ENCODE results near the gene ZDHHC11.
A peak's percentile ranks its signal among the peaks of the same experiment; 100 is the strongest.
"Not testable (repeated sequence)": the region's sequence is repeated elsewhere in the genome, so short reads cannot be mapped to it uniquely, and the experiment has no call there.

The ZDHHC11 gene

DNA sequence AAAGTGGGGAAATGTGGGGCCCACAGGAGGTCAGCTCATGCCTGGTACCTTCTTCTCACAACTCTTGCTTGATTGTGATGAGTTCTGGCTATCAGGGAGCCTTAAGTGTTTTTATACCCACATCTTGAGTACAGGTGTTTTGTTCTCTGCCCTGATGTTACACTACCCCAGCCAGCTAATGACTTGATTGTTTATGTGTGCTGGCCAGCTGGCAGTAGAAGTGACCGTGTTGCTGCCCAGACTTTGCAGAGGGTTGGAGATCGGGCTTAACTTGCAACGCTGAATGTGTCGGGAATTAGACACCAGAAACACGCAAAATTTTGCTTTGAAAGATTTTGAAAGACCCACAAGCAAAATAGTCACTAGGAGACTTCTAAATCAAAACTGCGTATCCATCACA, 49.3 kb downstream of the ZDHHC11 start:
- WGBS, 2 experiments, result 95 to 98% methylated on average over 6 of the region's 6 CpGs
- Histone ChIP-seq H3K36me3 (ENCODE audit: control insufficient read depth, insufficient read depth, low read length) (no peaks in the 10 kb centered on the region), H3K27me3 (ENCODE audit: control insufficient read depth, insufficient read depth, low read length, poor library complexity, severe bottlenecking) (no peaks in the 10 kb centered on the region), H3K27ac (ENCODE audit: insufficient read depth, low read depth, low read length, poor library complexity, severe bottlenecking) (no peak overlapping the region), H3K9me3 (ENCODE audit: control insufficient read depth, low read length) (no peaks in the 10 kb centered on the region), H3K4me1 (ENCODE audit: control insufficient read depth, insufficient read depth, low read length) (no peaks in the 10 kb centered on the region), H3K4me3 (ENCODE audit: insufficient read depth, low read depth, low read length) (no peak overlapping the region)

DNA sequence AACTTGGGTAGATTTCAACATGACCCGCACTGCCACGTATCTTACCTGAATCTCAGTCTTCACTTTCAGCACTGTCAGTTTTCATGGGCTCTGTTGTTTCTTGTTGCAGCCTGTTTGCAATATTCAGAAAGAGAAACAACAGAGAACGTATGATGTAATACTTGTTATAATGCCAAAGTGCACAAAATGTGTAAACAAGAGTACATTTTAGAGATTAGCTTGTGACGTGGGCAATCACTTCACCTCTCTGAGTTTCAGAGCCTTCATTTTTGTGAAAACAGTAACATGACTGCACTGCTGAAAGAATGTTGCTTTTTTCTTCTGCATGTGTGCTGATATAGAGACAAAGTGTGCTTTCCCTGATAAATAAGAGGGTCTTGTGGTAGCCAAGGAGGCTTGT, 49.7 kb downstream of the ZDHHC11 start:
- not testable (repeated sequence) for H3K4me1 ChIP-seq (ENCODE audit: control insufficient read depth, insufficient read depth, low read length); H3K36me3 ChIP-seq (ENCODE audit: control insufficient read depth, insufficient read depth, low read length); H3K27me3 ChIP-seq (ENCODE audit: control insufficient read depth, insufficient read depth, low read length, poor library complexity, severe bottlenecking); H3K4me3 ChIP-seq (ENCODE audit: insufficient read depth, low read depth, low read length); H3K27ac ChIP-seq (ENCODE audit: insufficient read depth, low read depth, low read length, poor library complexity, severe bottlenecking); H3K9me3 ChIP-seq (ENCODE audit: control insufficient read depth, low read length)
- WGBS, 2 experiments, result 84 to 96% methylated on average over 4 of the region's 4 CpGs

DNA sequence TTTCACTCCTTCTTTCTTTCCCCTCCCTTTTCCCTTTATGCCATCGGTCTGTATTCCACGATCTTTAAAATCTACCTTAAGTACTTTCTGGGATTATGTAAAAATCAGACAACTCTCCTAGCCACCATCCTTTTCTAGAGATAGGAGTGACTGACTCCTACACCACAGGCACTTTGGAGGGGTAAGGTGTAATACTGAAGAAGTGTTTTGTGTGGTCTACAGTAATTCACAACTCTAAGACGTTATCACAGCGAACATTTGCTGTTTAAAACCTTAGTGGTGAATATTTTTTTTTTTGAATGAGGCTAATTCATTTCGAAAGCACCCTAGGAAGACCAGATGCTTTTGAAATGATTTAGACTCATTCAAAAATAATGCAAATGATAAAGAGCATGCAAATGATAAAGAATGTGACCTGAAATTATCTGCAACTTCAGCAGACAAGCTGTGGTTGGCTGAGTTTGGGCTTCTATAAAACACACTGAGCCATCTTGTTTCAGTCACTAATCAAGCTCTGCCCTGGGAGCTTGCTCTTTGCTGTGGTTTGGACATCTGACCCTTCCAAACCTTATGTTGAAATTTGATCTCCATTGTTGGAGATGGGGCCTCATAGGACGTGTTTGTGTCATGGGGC, 52.2 kb downstream of the ZDHHC11 start:
- WGBS, 2 experiments, result 77 to 100% methylated on average over 1 to 4 of the region's 6 CpGs
- not testable (repeated sequence) for H3K4me1 ChIP-seq (ENCODE audit: control insufficient read depth, insufficient read depth, low read length)

GRCh38 chr5:797986-798385, 52.8 kb downstream of the ZDHHC11 start:
- not testable (repeated sequence) for H3K4me3 ChIP-seq (ENCODE audit: insufficient read depth, low read depth, low read length); H3K36me3 ChIP-seq (ENCODE audit: control insufficient read depth, insufficient read depth, low read length); H3K27ac ChIP-seq (ENCODE audit: insufficient read depth, low read depth, low read length, poor library complexity, severe bottlenecking); H3K4me1 ChIP-seq (ENCODE audit: control insufficient read depth, insufficient read depth, low read length); H3K27me3 ChIP-seq (ENCODE audit: control insufficient read depth, insufficient read depth, low read length, poor library complexity, severe bottlenecking); H3K9me3 ChIP-seq (ENCODE audit: control insufficient read depth, low read length)
- 72 to 76% methylated on average over 2 to 3 of the region's 4 CpGs for WGBS, 2 experiments

More for the DNA sequence above, 52.2 kb downstream of the ZDHHC11 start:
- not testable (repeated sequence) for H3K27me3 ChIP-seq (ENCODE audit: control insufficient read depth, insufficient read depth, low read length, poor library complexity, severe bottlenecking); H3K4me3 ChIP-seq (ENCODE audit: insufficient read depth, low read depth, low read length); H3K36me3 ChIP-seq (ENCODE audit: control insufficient read depth, insufficient read depth, low read length); H3K9me3 ChIP-seq (ENCODE audit: control insufficient read depth, low read length); H3K27ac ChIP-seq (ENCODE audit: insufficient read depth, low read depth, low read length, poor library complexity, severe bottlenecking)

GRCh38 chr5:795873-796272, 54.9 kb downstream of the ZDHHC11 start:
- not testable (repeated sequence) for H3K27ac ChIP-seq (ENCODE audit: insufficient read depth, low read depth, low read length, poor library complexity, severe bottlenecking); H3K27me3 ChIP-seq (ENCODE audit: control insufficient read depth, insufficient read depth, low read length, poor library complexity, severe bottlenecking); H3K9me3 ChIP-seq (ENCODE audit: control insufficient read depth, low read length); H3K36me3 ChIP-seq (ENCODE audit: control insufficient read depth, insufficient read depth, low read length); H3K4me1 ChIP-seq (ENCODE audit: control insufficient read depth, insufficient read depth, low read length); H3K4me3 ChIP-seq (ENCODE audit: insufficient read depth, low read depth, low read length)
- no CpG with 5 or more reads among the region's 1 CpG for WGBS, 2 experiments

- H3K27me3 ChIP-seq (ENCODE audit: control insufficient read depth, insufficient read depth, low read length, poor library complexity, severe bottlenecking); H3K4me1 ChIP-seq (ENCODE audit: control insufficient read depth, insufficient read depth, low read length); H3K36me3 ChIP-seq (ENCODE audit: control insufficient read depth, insufficient read depth, low read length); H3K27ac ChIP-seq (ENCODE audit: insufficient read depth, low read depth, low read length, poor library complexity, severe bottlenecking); H3K4me3 ChIP-seq (ENCODE audit: insufficient read depth, low read depth, low read length); H3K9me3 ChIP-seq (ENCODE audit: control insufficient read depth, low read length): not testable (repeated sequence)
- 91 to 93% methylated on average over 1 of the region's 1 CpG for WGBS, 2 experiments
Observed at GRCh38 chr5:794948-795347, 55.8 kb downstream of the ZDHHC11 start.

DNA sequence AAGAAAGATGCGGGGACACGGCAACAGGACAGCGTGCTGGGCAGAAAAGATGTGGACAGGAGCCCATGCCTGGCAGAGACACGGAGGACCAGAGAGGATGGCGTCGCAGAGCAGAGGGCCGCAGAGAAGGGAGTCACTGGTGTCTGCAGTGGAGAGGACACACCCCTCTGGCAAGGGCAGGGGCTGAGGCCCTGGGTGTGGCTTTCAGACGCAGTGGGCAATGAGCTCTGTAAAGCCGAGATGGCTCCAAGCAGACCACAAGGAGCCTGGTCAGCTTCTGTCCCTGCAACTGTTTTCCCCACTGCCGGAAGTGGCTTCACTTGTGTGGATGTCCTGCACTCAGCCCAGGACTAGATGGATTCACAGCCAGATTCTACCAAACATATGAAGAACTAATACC, 62.1 kb downstream of the ZDHHC11 start:
- H3K4me3 ChIP-seq (ENCODE audit: insufficient read depth, low read depth, low read length); H3K4me1 ChIP-seq (ENCODE audit: control insufficient read depth, insufficient read depth, low read length); H3K27ac ChIP-seq (ENCODE audit: insufficient read depth, low read depth, low read length, poor library complexity, severe bottlenecking); H3K9me3 ChIP-seq (ENCODE audit: control insufficient read depth, low read length); H3K36me3 ChIP-seq (ENCODE audit: control insufficient read depth, insufficient read depth, low read length): not testable (repeated sequence)
- 82 to 84% methylated on average over 10 of the region's 10 CpGs for WGBS, 2 experiments
- H3K27me3 ChIP-seq (ENCODE audit: control insufficient read depth, insufficient read depth, low read length, poor library complexity, severe bottlenecking), result peaks cover 20% of the 10 kb centered on the region

- 88 to 92% methylated on average over 4 of the region's 6 CpGs for WGBS, 2 experiments
- not testable (repeated sequence) for H3K27ac ChIP-seq (ENCODE audit: insufficient read depth, low read depth, low read length, poor library complexity, severe bottlenecking); H3K36me3 ChIP-seq (ENCODE audit: control insufficient read depth, insufficient read depth, low read length); H3K4me1 ChIP-seq (ENCODE audit: control insufficient read depth, insufficient read depth, low read length); H3K9me3 ChIP-seq (ENCODE audit: control insufficient read depth, low read length); H3K4me3 ChIP-seq (ENCODE audit: insufficient read depth, low read depth, low read length)
- H3K27me3 ChIP-seq (ENCODE audit: control insufficient read depth, insufficient read depth, low read length, poor library complexity, severe bottlenecking), result peaks cover 28% of the 10 kb centered on the region
Observed at GRCh38 chr5:787857-788233, 62.9 kb downstream of the ZDHHC11 start.

DNA sequence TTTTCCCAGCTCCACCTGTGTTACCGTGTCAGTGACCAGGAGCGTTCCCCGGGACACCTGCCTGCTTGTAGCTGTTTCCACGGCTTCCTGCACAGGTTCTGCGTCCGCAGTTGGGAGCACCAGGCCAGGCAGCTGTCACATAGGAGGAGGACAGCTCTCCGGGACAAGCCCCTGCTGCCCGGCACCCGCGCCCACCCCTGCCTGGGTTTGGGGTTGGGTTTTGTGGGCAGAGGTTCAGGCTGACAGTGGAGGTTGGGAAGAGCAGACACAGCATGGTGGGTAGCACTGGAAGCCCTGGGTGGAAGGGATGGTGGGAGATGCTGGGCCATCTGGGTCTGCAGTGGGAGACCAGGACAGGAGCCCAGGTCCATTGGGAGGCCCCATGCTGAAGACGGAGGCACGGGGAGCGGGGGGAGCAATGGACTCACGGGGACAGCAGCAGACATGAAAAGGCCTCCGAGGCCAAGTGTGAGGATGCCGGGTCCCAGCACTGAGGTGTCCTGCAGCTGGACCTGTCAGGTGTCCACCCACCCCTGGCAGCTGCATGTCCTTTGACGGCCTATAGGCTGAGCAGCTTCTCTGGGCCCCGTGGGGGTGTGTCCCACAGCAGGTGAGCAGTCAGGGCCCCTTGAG, 63.4 kb downstream of the ZDHHC11 start:
- not testable (repeated sequence) for H3K27ac ChIP-seq (ENCODE audit: insufficient read depth, low read depth, low read length, poor library complexity, severe bottlenecking); H3K4me1 ChIP-seq (ENCODE audit: control insufficient read depth, insufficient read depth, low read length); H3K4me3 ChIP-seq (ENCODE audit: insufficient read depth, low read depth, low read length); H3K9me3 ChIP-seq (ENCODE audit: control insufficient read depth, low read length); H3K36me3 ChIP-seq (ENCODE audit: control insufficient read depth, insufficient read depth, low read length)
- WGBS, 2 experiments, result 93 to 94% methylated on average over 8 of the region's 18 CpGs
- peaks cover 30% of the 10 kb centered on the region for H3K27me3 ChIP-seq (ENCODE audit: control insufficient read depth, insufficient read depth, low read length, poor library complexity, severe bottlenecking)

DNA sequence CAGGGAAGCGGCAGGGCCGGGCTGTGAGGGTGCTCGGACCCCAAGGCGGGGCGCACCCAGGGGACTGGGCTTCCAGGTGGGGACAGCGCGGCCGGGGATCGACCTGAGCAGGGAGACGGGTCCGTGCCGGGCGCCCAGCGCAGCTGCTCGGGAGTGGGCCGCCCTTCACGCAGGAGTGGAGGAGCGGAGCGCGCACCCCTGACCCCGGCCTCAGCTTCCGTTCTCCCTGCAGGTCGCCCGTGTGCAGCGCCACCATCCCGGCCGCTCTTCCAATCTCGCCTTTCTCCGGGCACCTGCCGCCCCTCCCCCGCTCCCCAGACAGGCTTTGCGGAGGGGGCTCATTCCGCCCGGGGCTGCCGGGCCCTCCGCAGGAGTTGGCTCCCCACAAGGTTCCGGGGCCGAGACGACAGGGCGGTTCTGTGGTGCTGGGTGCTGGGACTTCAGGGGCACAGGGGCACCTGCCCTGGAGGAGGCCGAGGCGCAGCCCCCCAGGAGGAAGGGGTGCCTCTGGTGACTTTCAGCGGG, 65.5 kb downstream of the ZDHHC11 start:
- peaks cover 30% of the 10 kb centered on the region for H3K27me3 ChIP-seq (ENCODE audit: control insufficient read depth, insufficient read depth, low read length, poor library complexity, severe bottlenecking)
- not testable (repeated sequence) for H3K27ac ChIP-seq (ENCODE audit: insufficient read depth, low read depth, low read length, poor library complexity, severe bottlenecking); H3K36me3 ChIP-seq (ENCODE audit: control insufficient read depth, insufficient read depth, low read length); H3K9me3 ChIP-seq (ENCODE audit: control insufficient read depth, low read length); H3K4me1 ChIP-seq (ENCODE audit: control insufficient read depth, insufficient read depth, low read length)
- H3K4me3 ChIP-seq (ENCODE audit: insufficient read depth, low read depth, low read length), result peak overlapping the region; percentile 55
- WGBS, 2 experiments, result 7 to 8% methylated on average over 33 to 43 of the region's 43 CpGs
